CD14-positive monocyte (primary cell): Measurements from ENCODE around the gene PTPRN2. TPM values are rescaled to one million over a fixed set of nuclear protein-coding genes. Genes with fewer than 3 reads are reported as not detected.

Experiments
- DNase-seq, 3 donors: peaks; one replicate each; pipeline ENCODE4 v3.0.0-alpha.2; 2011 to 2022
- H2AFZ ChIP-seq: 2 replicates; pipeline ENCODE4 v1.6.0; 2012; ENCODE audit warnings: mild to moderate bottlenecking, low read depth, low read length, inconsistent platforms; ENCODE audit not compliant: insufficient read depth, poor library complexity, severe bottlenecking
- H3K27ac ChIP-seq, 2 donors: 1 replicate in 1 of 2; 2 replicates in 1 of 2; pipeline ENCODE4 v1.5.1; 2012 to 2013; ENCODE audit warnings: low read length in 2 of 2, control low read depth in 1 of 2, inconsistent platforms in 1 of 2, low read depth in 1 of 2, mild to moderate bottlenecking in 1 of 2
- H3K27me3 ChIP-seq, 2 donors: one replicate each; pipeline versions ENCODE4 v1.6.0 to v1.6.1; 2011 to 2013; ENCODE audit warnings: low read length in 2 of 2; ENCODE audit not compliant: control insufficient read depth in 2 of 2, insufficient read depth in 2 of 2
- H3K36me3 ChIP-seq, 2 donors: replicated peaks in 1 of 2; 1 replicate in 1 of 2; 2 replicates in 1 of 2; pipeline versions ENCODE4 v1.5.1 to v1.6.1; 2012 to 2013; ENCODE audit warnings: low read length in 2 of 2, control low read depth in 1 of 2, inconsistent platforms in 1 of 2, mild to moderate bottlenecking in 1 of 2; ENCODE audit not compliant: insufficient read depth in 2 of 2, control insufficient read depth in 1 of 2
- H3K4me1 ChIP-seq, 2 donors: 1 replicate in 1 of 2; 2 replicates in 1 of 2; pipeline versions ENCODE4 v1.5.1 to v1.6.1; 2012 to 2013; ENCODE audit warnings: low read length in 2 of 2, control low read depth in 1 of 2, inconsistent platforms in 1 of 2, mild to moderate bottlenecking in 1 of 2, moderate library complexity in 1 of 2; ENCODE audit not compliant: insufficient read depth in 2 of 2, control insufficient read depth in 1 of 2
- H3K4me2 ChIP-seq: replicated peaks from 2 replicates; pipeline ENCODE3; 2012; ENCODE audit warnings: low read length, moderate library complexity, mild to moderate bottlenecking; ENCODE audit not compliant: poor library complexity, severe bottlenecking; ENCODE audit errors: extremely low read depth
- H3K4me3 ChIP-seq, 3 experiments: fragments of 200-600 bp in 1 of 3; sonication (generic) in 1 of 3; replicated peaks in 1 of 3; 1 replicate in 2 of 3; 2 replicates in 1 of 3; pipeline ENCODE4 v1.5.1; 2011 to 2013; ENCODE audit warnings: low read length in 3 of 3, mild to moderate bottlenecking in 3 of 3, control low read depth in 2 of 3, low read depth in 2 of 3, inconsistent platforms in 1 of 3, moderate library complexity in 1 of 3
- H3K79me2 ChIP-seq: 2 replicates; pipeline ENCODE4 v1.6.0; 2012; ENCODE audit warnings: mild to moderate bottlenecking, control low read depth, inconsistent platforms, low read length, moderate library complexity; ENCODE audit not compliant: insufficient read depth
- H3K9ac ChIP-seq: 2 replicates; pipeline ENCODE4 v1.6.0; 2017; ENCODE audit warnings: low read length, mild to moderate bottlenecking; ENCODE audit not compliant: insufficient read depth, poor library complexity, severe bottlenecking
- H3K9me3 ChIP-seq, 2 donors: replicated peaks in 1 of 2; 1 replicate in 1 of 2; 2 replicates in 1 of 2; pipeline versions ENCODE4 v1.5.1 to v1.6.1; 2012 to 2013; ENCODE audit warnings: low read length in 2 of 2, control low read depth in 1 of 2; ENCODE audit not compliant: control insufficient read depth in 1 of 2, insufficient read depth in 1 of 2
- H4K20me1 ChIP-seq: 2 replicates; pipeline ENCODE4 v1.6.0; 2012; ENCODE audit warnings: mild to moderate bottlenecking, low read length, control low read depth, moderate library complexity; ENCODE audit not compliant: insufficient read depth
- H3K27ac Mint-ChIP-seq, 7 donors: one replicate each; pipeline ENCODE4 v1.8.0; 2020; ENCODE audit warnings: mild to moderate bottlenecking in 7 of 7, mixed read lengths in 7 of 7, moderate library complexity in 6 of 7, inconsistent platforms in 2 of 7
- H3K27me3 Mint-ChIP-seq, 3 donors: one replicate each; pipeline ENCODE4 v1.8.0; 2021 to 2022; ENCODE audit warnings: low read depth in 3 of 3, mild to moderate bottlenecking in 3 of 3, mixed read lengths in 3 of 3, moderate library complexity in 3 of 3, inconsistent platforms in 1 of 3
- H3K36me3 Mint-ChIP-seq, 2 donors: one replicate each; pipeline ENCODE4 v1.8.0; 2020; ENCODE audit warnings: mixed read lengths in 2 of 2, inconsistent platforms in 1 of 2, mild to moderate bottlenecking in 1 of 2
- H3K4me1 Mint-ChIP-seq: one replicate; pipeline ENCODE4 v1.8.0; 2020; ENCODE audit warnings: mild to moderate bottlenecking, mixed read lengths
- H3K4me3 Mint-ChIP-seq, 2 donors: one replicate each; pipeline ENCODE4 v1.8.0; 2020; ENCODE audit warnings: mild to moderate bottlenecking in 2 of 2, mixed read lengths in 2 of 2, moderate library complexity in 1 of 2
- H3K9me3 Mint-ChIP-seq, 7 donors: one replicate each; pipeline ENCODE4 v1.8.0; 2020 to 2022; ENCODE audit warnings: mixed read lengths in 7 of 7, mild to moderate bottlenecking in 6 of 7, moderate library complexity in 6 of 7, inconsistent platforms in 2 of 7
- CTCF ChIP-seq: fragments of 200-600 bp; IDR thresholded peaks from one replicate; pipeline ENCODE4 v1.8.0; 2022; ENCODE audit warnings: antibody characterized with exemption, mild to moderate bottlenecking
- WGBS: methylation state at CpG from one replicate; pipeline ENCODE4 v1.1.5; 2013; ENCODE audit warnings: missing lambda C conversion rate; ENCODE audit not compliant: insufficient coverage; 5-methylcytosine and 5-hydroxymethylcytosine counted together
- intact Hi-C, 2 donors: fragments of 100-400 bp; cut with micrococcal nuclease; formaldehyde crosslinking; loops; one replicate each; pipeline versions ENCODE4 v1.15.0 to v1.15.1; 2023
- polyA plus RNA-seq, 3 donors: library from polyadenylated mRNA; depleted of rRNA in 1 of 3; unstranded in 2 of 3; stranded (reverse) in 1 of 3; fragments of 300-500 nt in 2 of 3; fragments of >200 nt in 1 of 3; fragmentation: Illumina TruSeq in 2 of 3; gene quantifications; 1 replicate in 2 of 3; 2 replicates in 1 of 3; pipeline ENCODE4 v1.2.3, GENCODE V29; 2012 to 2021

Gene PTPRN2
- polyA plus RNA-seq, 3 donors, result 0.25 to 1.4 (median 0.97) TPM

DNA sequence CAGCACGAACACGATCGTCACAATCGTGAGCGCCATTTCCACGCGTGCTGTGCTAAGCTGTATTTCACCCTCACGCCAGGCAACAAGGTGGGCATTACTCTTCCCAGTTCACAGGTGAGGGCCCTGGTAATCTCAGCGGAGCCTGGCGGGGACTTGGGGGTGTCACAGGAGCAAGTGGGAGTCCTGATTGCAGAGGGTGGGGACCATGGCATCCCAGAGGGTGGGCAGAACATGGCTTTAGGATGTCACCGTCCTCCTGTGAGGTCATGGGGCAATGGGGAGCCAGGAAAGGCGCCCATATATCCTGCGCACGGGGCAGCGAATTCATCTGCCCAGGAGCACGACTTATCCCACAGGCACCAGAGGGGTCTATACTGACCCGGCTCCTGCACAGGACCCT lies 761.1 kb downstream of the PTPRN2 start:
- no peaks in the 10 kb centered on the region for H3K36me3 Mint-ChIP-seq
- Histone ChIP-seq H3K9ac (no peak overlapping the region), H3K4me2 (no peak overlapping the region), H3K27me3 (no peaks in the 10 kb centered on the region), H3K4me3 (no peak overlapping the region), H3K4me1 (no peaks in the 10 kb centered on the region), H3K9me3 (peaks cover 0 to 5% of the 10 kb centered on the region in 2 donors), H2AFZ (no peak overlapping the region), H3K79me2 (no peaks in the 10 kb centered on the region), H4K20me1 (no peaks in the 10 kb centered on the region), H3K36me3 (no peaks in the 10 kb centered on the region), H3K27ac (no peak overlapping the region)
- no peak for TF ChIP-seq CTCF
- H3K4me3 Mint-ChIP-seq, result no peak overlapping the region
- WGBS, result 91% methylated on average over 16 of the region's 17 CpGs
- peaks cover 3% of the 10 kb centered on the region for H3K4me1 Mint-ChIP-seq
- intact Hi-C loops, result loop anchor here in 1 of 2 donors (10.0 kb wide), 1 partner anchor 48 kb away; no protein-coding TSS in a partner anchor
- H3K27ac Mint-ChIP-seq, result no peak overlapping the region
- peaks cover 0 to 3% (median 0%) of the 10 kb centered on the region in 7 donors for H3K9me3 Mint-ChIP-seq
- DNase-seq, result no peak
- peaks cover 2 to 4% (median 3%) of the 10 kb centered on the region in 3 donors for H3K27me3 Mint-ChIP-seq

- H3K27me3 Mint-ChIP-seq, result peaks cover 0 to 2% (median 0%) of the 10 kb centered on the region in 3 donors
- no peak overlapping the region for H3K4me3 Mint-ChIP-seq
- Histone ChIP-seq H3K27me3 (no peaks in the 10 kb centered on the region), H4K20me1 (no peaks in the 10 kb centered on the region), H3K9ac (no peak overlapping the region), H3K27ac (no peak overlapping the region), H3K9me3 (peaks cover 0 to 5% of the 10 kb centered on the region in 2 donors), H2AFZ (no peak overlapping the region), H3K4me1 (no peaks in the 10 kb centered on the region), H3K36me3 (no peaks in the 10 kb centered on the region), H3K79me2 (no peaks in the 10 kb centered on the region), H3K4me2 (no peak overlapping the region), H3K4me3 (no peak overlapping the region)
- intact Hi-C loops, result loop anchor here in 1 of 2 donors (10.0 kb wide), 1 partner anchor 49 kb away; no protein-coding TSS in a partner anchor
- TF ChIP-seq CTCF, result no peak
- peak in 2 of 3 donors; percentile 4 to 15 for DNase-seq
- peak overlapping the region in 1 of 7 donors; percentile 28 for H3K27ac Mint-ChIP-seq
- WGBS, result 60% methylated on average over 6 of the region's 6 CpGs
- peaks cover 3% of the 10 kb centered on the region for H3K4me1 Mint-ChIP-seq
- H3K36me3 Mint-ChIP-seq, result no peaks in the 10 kb centered on the region
- H3K9me3 Mint-ChIP-seq, result peaks cover 0 to 3% (median 0%) of the 10 kb centered on the region in 7 donors
Measured at GRCh38 chr7:157825325-157825724, 762.3 kb downstream of the PTPRN2 start.
